AG04449 (cell line): ENCODE data around the gene CCDC24.

Experiments
- CTCF ChIA-PET: fragments of 350-600 bp; formaldehyde crosslinking; extraction: SDS; loops from one replicate; lab custom pipeline; 2021; ENCODE audit warnings: antibody characterized with exemption; lab: Yijun Ruan, JAX
- POLR2A ChIA-PET: fragments of 400-600, 350-600 bp; formaldehyde crosslinking; extraction: SDS; loops from one replicate; lab custom pipeline; 2020; ENCODE audit warnings: antibody characterized with exemption, inconsistent platforms; lab: Yijun Ruan, JAX
- DNase-seq: peaks from one replicate; pipeline ENCODE4 v3.0.0-alpha.2; 2010; ENCODE audit warnings: low read depth, low spot score
- H3K4me3 ChIP-seq: 2 replicates; pipeline ENCODE4 v1.5.1; 2011; ENCODE audit warnings: low read depth, mild to moderate bottlenecking, control low read depth, low read length
- CTCF ChIP-seq: IDR thresholded peaks from one replicate; pipeline ENCODE4 v1.5.1; 2011; ENCODE audit warnings: mild to moderate bottlenecking, moderate library complexity, low read length, control low read depth, inconsistent platforms; ENCODE audit not compliant: insufficient read depth; ENCODE audit errors: missing control alignments

CCDC24 gene

GRCh38 chr1:43971336-43971980 is 19.9 kb upstream of the CCDC24 start:
- H3K4me3 ChIP-seq, result no peak overlapping the region; the same call in 1 of the 2 replicates
- POLR2A ChIA-PET, result no interaction called here
- DNase-seq, result no peak
- no peak for TF ChIP-seq CTCF
- CTCF ChIA-PET, result interaction anchor here (1.4 to 8.7 kb wide), 5 partner anchors 24 to 206 kb away, joined by 4 to 71 read pairs (median 9); partner anchors contain the start of gene IPO13

DNA sequence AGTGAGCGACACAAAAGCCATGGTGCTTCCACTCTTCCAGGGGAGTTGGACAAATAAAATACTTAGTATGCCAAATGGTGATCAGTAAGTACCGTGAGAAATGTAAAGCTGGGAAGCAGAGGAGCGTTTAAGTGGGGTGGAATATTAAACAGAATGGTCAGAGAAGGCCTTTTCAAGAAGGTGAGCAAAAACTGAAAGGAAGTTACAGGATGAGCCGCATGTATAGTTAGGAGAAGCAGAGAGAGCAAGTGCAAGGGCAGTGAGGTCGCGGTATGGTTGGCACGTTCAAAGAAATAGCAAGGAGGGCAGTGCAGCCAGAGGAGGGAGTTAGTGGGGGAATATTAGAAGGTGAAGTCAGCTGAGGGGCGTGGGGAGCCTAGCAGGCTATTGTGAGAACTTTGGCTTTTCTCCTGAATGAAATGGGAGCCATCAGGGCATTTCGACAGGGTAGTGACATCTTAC is 17.4 kb upstream of the CCDC24 start:
- CTCF ChIA-PET, result interaction anchor here (2.0 to 8.7 kb wide), 4 partner anchors 31 to 209 kb away, joined by 8 to 71 read pairs (median 14); partner anchors contain the start of gene ARTN
- POLR2A ChIA-PET, result no interaction called here
- no peak for DNase-seq
- peak overlapping the region; percentile 85 for H3K4me3 ChIP-seq
- no peak for TF ChIP-seq CTCF

DNA sequence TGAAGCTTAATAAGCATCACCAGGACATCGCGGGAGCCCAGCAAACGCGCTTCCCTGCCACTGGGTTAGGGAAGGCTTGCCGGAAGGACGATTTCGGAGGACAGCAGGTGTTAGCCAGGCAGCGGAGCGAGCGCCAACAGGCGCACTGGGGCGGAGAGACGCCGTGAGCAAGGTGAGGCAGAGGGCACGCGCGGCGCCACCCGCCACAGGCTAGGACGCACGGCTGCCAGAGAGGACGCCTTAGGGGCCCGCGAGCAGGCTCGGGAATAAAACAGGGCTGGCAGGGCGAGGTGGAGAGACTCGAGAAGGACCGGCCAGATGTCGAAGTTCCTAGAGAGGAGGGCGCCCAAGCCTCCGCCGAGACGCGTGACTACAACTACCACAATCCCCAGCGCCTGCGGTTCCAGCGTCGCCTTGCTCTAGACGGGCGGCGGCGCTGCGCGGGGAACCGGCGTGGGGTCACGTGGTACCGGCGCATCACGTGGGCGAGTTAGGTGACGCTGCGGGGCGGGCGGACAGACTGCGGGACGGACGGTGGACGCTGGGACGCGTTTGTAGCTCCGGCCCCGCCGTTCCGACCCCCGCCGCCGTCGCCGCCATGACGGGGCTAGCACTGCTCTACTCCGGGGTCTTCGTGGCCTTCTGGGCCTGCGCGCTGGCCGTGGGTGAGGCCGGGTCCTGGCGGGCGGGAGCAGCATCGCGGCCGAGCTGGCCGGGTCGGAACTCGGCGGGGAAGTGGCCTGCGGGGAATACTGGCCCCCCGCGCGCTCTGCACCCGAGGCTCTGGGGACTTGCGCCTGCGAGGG is 16.8 kb upstream of the CCDC24 start, which contains the start of gene ATP6V0B:
ATP6V0B (plus strand) TSS at position 518 of the 806 bp plus-strand sequence; CDS start at position 599, 81 bp downstream.
- ChIA-PET CTCF (interaction anchor here (1.2 to 8.7 kb wide), 10 partner anchors 14 to 677 kb away, joined by 3 to 71 read pairs (median 6); partner anchors contain the start of genes ARTN and CCDC24), POLR2A (interaction anchor here (1.0 to 1.5 kb wide), 6 partner anchors 9 to 211 kb away, joined by 3 to 6 read pairs (median 4); no protein-coding TSS in a partner anchor)
- TF ChIP-seq CTCF, result peak; percentile 36
- peak; percentile 28 for DNase-seq
- H3K4me3 ChIP-seq, result peak within 1 kb of the TSS; percentile 85

- H3K4me3 ChIP-seq, result peak overlapping the region; percentile 85
- TF ChIP-seq CTCF, result no peak
- DNase-seq, result no peak
- CTCF ChIA-PET, result interaction anchor here (1.2 to 8.7 kb wide), 10 partner anchors 13 to 676 kb away, joined by 3 to 71 read pairs (median 6); partner anchors contain the start of genes ARTN and CCDC24
- POLR2A ChIA-PET, result interaction anchor here (1.0 to 1.5 kb wide), 6 partner anchors 9 to 212 kb away, joined by 3 to 6 read pairs (median 4); no protein-coding TSS in a partner anchor
Measured at GRCh38 chr1:43975249-43975961, 16.0 kb upstream of the CCDC24 start.

DNA sequence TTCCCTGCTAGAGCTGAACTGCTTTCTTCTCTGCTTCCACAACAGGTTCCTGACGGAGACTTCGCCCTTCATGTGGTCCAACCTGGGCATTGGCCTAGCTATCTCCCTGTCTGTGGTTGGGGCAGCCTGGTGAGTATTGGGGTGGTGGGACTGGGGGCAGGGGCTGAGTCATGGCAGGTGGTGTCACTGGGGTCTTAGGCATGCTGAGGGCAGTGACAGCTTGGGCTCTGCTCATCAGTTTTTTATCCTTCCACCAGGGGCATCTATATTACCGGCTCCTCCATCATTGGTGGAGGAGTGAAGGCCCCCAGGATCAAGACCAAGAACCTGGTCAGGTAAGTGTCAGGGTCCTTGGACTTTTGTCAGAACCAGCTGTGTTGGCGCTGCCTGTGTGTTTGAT is 15.4 kb upstream of the CCDC24 start:
- no peak for DNase-seq
- ChIA-PET POLR2A (interaction anchor here (1.3 to 1.4 kb wide), 2 partner anchors 14 to 25 kb away, joined by 3 to 4 read pairs; no protein-coding TSS in a partner anchor), CTCF (interaction anchor here (1.2 to 8.7 kb wide), 9 partner anchors 12 to 675 kb away, joined by 3 to 71 read pairs (median 6); partner anchors contain the start of genes ARTN and CCDC24)
- no peak for TF ChIP-seq CTCF
- peak overlapping the region; percentile 85 for H3K4me3 ChIP-seq
